ENCODE results near the gene PRLR. TPM values are rescaled to one million over a fixed set of nuclear protein-coding genes. Genes with fewer than 3 reads are reported as not detected.

Gene PRLR
- polyA plus RNA-seq, 1 donor from 2014 or later: 0.50 TPM

DNA sequence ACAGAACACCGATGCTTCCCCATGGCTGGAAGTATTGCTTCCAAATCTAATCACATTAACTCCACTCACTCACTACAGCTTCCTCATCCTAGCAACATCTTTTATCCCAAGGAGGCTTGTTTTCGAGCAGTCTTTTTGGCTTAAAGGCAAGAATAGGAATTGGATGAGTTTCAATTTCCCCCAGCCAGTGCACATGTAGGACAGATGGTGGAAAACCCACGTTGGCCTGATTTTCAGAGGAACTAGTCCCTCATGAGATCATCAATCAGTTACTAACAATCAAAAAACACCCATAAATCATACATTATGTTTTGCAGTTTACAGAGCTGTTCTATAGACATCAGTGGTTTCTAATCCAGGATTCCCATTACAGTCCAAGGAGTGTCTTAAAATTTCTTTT is 134.1 kb downstream of the PRLR start:
- no peak overlapping the region for H3K4me2 ChIP-seq (ENCODE audit: low read length)
- H3K9ac ChIP-seq (ENCODE audit: low read length): no peak overlapping the region
- no peaks in the 10 kb centered on the region for H3K9me3 ChIP-seq (ENCODE audit: low read length)
- TF ChIP-seq EZH2 (IDR thresholded peaks at IDR 0.05; ENCODE audit: borderline replicate concordance, insufficient read depth, low read length, poor library complexity, severe bottlenecking) (no peak), POLR2AphosphoS5 (IDR thresholded peaks at IDR 0.05) (no peak)
- no peaks in the 10 kb centered on the region for H3K9me2 ChIP-seq (ENCODE audit: insufficient read depth, low read length)
- H4K20me1 ChIP-seq (ENCODE audit: insufficient read depth): no peaks in the 10 kb centered on the region
- no peaks in the 10 kb centered on the region for H3F3A ChIP-seq (ENCODE audit: insufficient read depth, low read length, poor library complexity, severe bottlenecking)
- H3K4me3 ChIP-seq (ENCODE audit: low read length): no peak overlapping the region
- H3K27ac ChIP-seq (ENCODE audit: low read length): no peak overlapping the region
- H2AFZ ChIP-seq (ENCODE audit: low read depth, low read length): no peak overlapping the region
- no peaks in the 10 kb centered on the region for H3K27me3 ChIP-seq (ENCODE audit: insufficient read depth, low read depth, low read length)
- H3K36me3 ChIP-seq (ENCODE audit: insufficient read depth, low read length): no peaks in the 10 kb centered on the region
- no peaks in the 10 kb centered on the region for H3K79me2 ChIP-seq (replicated peaks; ENCODE audit: insufficient read depth, low read length)

DNA sequence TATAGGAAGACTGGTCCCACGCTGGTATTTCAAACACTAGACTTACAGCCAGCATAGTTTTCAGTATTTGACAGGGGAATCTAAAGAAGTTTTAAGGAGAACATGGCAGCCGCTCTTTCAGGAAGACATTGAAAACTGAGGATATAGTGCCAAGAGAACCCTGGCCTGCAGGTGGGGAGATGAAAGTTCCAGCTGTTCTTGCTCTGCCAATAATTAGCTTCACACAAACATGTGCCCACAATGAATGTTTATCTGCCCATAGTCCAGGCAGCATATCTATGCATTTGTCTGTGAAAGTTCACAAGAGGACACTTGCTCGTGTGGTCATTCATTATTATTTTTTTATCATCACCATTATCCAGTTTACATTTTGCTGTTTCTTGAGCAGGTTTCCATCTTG is 134.9 kb downstream of the PRLR start:
- Histone ChIP-seq H2AFZ (ENCODE audit: low read depth, low read length) (no peak overlapping the region), H3K79me2 (replicated peaks; ENCODE audit: insufficient read depth, low read length) (no peaks in the 10 kb centered on the region), H3K9me2 (ENCODE audit: insufficient read depth, low read length) (no peaks in the 10 kb centered on the region), H3K36me3 (ENCODE audit: insufficient read depth, low read length) (no peaks in the 10 kb centered on the region), H3K9ac (ENCODE audit: low read length) (no peak overlapping the region), H3K4me3 (ENCODE audit: low read length) (no peak overlapping the region), H4K20me1 (ENCODE audit: insufficient read depth) (no peaks in the 10 kb centered on the region), H3K27me3 (ENCODE audit: insufficient read depth, low read depth, low read length) (no peaks in the 10 kb centered on the region), H3K9me3 (ENCODE audit: low read length) (no peaks in the 10 kb centered on the region), H3K27ac (ENCODE audit: low read length) (no peak overlapping the region), H3K4me2 (ENCODE audit: low read length) (no peak overlapping the region), H3F3A (ENCODE audit: insufficient read depth, low read length, poor library complexity, severe bottlenecking) (no peaks in the 10 kb centered on the region)
- no peak for TF ChIP-seq TAF1 (IDR thresholded peaks at IDR 0.05; ENCODE audit: low read depth)
- TF ChIP-seq RAD21 (conservative IDR thresholded peaks at IDR 0.05): no peak
- no peak for TF ChIP-seq EP300 (conservative IDR thresholded peaks at IDR 0.05; ENCODE audit: poor library complexity, severe bottlenecking)
- TF ChIP-seq REST (IDR thresholded peaks at IDR 0.05; ENCODE audit: borderline replicate concordance): no peak
- TF ChIP-seq, protein P1, sequence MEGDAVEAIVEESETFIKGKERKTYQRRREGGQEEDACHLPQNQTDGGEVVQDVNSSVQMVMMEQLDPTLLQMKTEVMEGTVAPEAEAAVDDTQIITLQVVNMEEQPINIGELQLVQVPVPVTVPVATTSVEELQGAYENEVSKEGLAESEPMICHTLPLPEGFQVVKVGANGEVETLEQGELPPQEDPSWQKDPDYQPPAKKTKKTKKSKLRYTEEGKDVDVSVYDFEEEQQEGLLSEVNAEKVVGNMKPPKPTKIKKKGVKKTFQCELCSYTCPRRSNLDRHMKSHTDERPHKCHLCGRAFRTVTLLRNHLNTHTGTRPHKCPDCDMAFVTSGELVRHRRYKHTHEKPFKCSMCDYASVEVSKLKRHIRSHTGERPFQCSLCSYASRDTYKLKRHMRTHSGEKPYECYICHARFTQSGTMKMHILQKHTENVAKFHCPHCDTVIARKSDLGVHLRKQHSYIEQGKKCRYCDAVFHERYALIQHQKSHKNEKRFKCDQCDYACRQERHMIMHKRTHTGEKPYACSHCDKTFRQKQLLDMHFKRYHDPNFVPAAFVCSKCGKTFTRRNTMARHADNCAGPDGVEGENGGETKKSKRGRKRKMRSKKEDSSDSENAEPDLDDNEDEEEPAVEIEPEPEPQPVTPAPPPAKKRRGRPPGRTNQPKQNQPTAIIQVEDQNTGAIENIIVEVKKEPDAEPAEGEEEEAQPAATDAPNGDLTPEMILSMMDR (IDR thresholded peaks at IDR 0.05; ENCODE audit: poor library complexity, severe bottlenecking): no peak
- TF ChIP-seq MXI1 (conservative IDR thresholded peaks at IDR 0.05; ENCODE audit: poor library complexity, severe bottlenecking): no peak
- TF ChIP-seq EZH2 (IDR thresholded peaks at IDR 0.05; ENCODE audit: borderline replicate concordance, insufficient read depth, low read length, poor library complexity, severe bottlenecking): no peak

GRCh38 chr5:35094948-35095347 is 135.3 kb downstream of the PRLR start:
- Histone ChIP-seq H3K36me3 (ENCODE audit: insufficient read depth, low read length) (no peaks in the 10 kb centered on the region), H3K9me3 (ENCODE audit: low read length) (no peaks in the 10 kb centered on the region), H3K27me3 (ENCODE audit: insufficient read depth, low read depth, low read length) (no peaks in the 10 kb centered on the region), H3K4me2 (ENCODE audit: low read length) (no peak overlapping the region), H3K9me2 (ENCODE audit: insufficient read depth, low read length) (no peaks in the 10 kb centered on the region), H2AFZ (ENCODE audit: low read depth, low read length) (no peak overlapping the region), H3K27ac (ENCODE audit: low read length) (no peak overlapping the region), H3K4me3 (ENCODE audit: low read length) (no peak overlapping the region), H4K20me1 (ENCODE audit: insufficient read depth) (no peaks in the 10 kb centered on the region), H3K79me2 (replicated peaks; ENCODE audit: insufficient read depth, low read length) (no peaks in the 10 kb centered on the region), H3F3A (ENCODE audit: insufficient read depth, low read length, poor library complexity, severe bottlenecking) (no peaks in the 10 kb centered on the region), H3K9ac (ENCODE audit: low read length) (no peak overlapping the region)
- TF ChIP-seq EP300 (conservative IDR thresholded peaks at IDR 0.05; ENCODE audit: poor library complexity, severe bottlenecking): no peak

Data from neural cell (in vitro differentiated cells).